DMS114 treated with DMSO at 0.1 percent for 48 hours (cell line): Measurements from ENCODE around the gene RPA1.

Experiments
- DNase-seq: peaks from one replicate; lab custom pipeline; 2025; ENCODE audit not compliant: unreplicated experiment; lab: John Stamatoyannopoulos, UW

The RPA1 gene

DNA sequence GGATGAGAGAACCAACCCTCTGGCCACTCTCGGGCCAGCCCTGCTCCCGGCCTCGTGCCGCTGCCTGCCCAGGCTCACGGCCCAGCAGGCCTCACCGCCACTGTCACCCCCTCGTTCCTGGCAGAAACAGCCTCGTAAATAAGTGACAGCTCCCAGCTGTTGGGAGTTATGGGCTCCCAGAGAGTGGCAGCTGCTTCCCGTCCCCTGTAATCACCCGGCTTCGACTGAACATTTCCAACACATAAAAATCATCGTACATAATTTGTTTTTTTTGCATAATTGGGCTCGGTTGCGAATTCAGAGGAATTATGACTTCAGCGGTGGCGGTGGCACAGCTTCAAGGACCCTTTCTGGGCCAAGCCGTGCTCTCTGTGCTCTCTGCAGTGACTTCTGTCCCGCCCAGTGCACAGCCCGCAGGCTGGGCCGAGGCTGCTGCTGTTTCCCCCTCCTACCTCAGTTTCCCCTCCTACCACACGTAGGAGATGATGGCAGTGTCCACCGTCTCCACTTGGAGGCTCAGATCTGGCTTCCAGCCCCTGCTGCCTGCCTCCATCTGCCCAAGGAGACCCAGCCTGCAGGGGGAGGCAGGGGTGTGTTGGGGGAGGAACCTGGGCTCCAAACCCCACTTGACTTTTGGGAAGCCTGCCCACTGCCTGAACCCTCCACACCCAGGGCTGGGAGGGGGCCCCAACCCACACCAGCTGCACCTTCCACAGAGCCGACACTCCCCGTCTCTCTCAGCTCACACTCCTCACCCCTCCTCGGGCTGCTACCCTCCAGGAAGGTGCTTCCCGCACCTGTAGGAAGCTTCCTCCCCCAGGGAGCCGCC, 110.4 kb downstream of the RPA1 start:
- no peak for DNase-seq

DNA sequence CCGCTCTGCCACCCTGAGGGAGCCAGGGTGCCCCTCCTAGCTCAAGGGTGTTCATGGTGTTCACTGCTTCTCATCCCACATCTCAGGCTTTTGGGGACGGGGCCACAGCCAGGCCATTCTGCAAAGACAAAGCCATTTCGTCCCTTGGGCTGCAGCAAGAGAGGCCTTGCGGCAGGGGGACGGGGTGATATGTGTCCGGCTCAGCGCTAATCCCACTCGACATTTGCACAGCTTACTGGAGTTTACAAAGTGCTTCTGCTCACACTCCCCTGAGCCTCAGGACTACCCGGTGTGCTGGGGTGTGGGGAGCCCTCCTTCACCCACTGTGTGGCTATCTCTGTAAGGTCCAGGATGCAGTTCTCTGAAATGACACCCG, 111.0 kb downstream of the RPA1 start:
- DNase-seq, result no peak

DNA sequence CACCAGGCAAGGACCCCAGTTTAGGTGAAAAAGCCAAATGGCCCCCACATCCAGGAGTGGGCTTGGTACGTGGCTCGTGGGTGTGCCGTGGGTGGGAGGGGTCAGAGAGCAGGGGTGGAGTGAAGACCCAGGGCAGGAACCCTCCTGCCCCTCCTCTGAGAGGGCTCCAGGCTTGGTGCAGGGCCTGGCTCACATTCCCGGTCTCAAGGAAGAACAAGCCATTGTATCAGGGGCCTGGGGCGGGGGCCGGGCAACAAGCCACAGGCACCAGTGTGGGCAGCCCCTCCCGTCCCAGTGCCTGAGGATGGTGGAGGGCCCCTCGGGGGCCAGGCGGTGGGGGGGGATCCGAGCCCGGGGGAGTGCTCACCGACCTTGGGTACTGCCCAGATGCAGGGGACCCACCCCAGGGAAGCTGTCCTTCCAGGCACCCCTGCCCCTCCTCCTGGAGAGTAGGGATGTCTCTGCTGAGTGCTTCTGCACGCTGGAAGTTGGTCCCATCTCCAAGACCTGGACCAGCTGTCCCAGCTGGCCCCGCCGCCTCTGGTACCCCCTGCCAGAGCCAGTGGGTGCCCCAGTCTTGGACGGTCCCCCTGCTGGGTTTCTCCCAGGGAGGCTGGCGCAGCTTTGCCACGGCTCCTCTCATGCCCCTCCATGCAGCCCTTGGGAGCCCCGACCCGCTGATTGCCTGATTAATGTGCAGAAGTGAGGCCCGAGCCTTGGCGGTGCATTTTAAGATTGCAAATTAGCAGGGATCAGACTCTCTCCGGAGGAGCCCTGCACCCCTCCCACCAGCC, 111.7 kb downstream of the RPA1 start:
- no peak for DNase-seq

GRCh38 chr17:1942066-1942365, 112.2 kb downstream of the RPA1 start:
- no peak for DNase-seq

DNA sequence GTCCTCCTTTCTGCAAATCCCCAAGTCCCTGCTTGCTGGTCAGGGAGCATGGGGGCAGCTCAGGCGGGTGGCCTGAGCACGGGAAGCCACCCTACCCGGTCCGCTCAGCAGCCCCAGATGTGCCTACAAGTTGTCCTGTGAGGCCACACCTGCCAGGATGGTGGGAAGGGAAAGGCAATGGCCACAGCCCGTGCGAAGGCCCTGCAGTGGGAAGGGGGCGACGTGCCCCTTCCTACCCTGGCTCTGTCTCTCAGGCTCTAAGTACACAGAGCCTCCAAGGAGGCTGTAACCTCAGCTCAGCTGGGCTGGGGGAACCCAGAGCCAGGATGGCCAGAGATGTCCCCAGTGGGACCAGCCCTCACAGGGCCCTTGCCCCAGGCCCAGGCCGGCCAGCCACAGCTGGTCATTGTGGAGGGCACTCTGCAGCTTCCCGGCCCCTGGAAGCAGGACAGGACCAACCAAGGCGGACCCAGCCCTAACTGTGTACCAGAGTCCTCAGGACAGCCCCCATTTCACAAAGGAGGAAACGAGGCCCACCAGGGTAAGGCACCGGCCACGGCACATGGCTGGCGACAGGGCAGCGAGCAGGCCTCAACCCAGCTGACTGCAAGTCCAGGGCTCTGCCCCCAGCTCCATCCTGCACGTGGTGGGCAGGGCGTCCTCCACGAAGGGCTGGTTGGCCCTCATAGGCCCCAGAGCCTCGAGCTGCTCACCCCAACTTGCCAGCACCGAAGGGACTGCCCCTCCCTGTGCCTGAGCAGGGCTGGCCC, 113.0 kb downstream of the RPA1 start:
- DNase-seq, result no peak

GRCh38 chr17:1943436-1943831, 113.6 kb downstream of the RPA1 start:
- no peak for DNase-seq

GRCh38 chr17:1945621-1946020, 115.8 kb downstream of the RPA1 start:
- no peak for DNase-seq

- no peak for DNase-seq
Observed at GRCh38 chr17:1946021-1946932, 116.5 kb downstream of the RPA1 start.

DNA sequence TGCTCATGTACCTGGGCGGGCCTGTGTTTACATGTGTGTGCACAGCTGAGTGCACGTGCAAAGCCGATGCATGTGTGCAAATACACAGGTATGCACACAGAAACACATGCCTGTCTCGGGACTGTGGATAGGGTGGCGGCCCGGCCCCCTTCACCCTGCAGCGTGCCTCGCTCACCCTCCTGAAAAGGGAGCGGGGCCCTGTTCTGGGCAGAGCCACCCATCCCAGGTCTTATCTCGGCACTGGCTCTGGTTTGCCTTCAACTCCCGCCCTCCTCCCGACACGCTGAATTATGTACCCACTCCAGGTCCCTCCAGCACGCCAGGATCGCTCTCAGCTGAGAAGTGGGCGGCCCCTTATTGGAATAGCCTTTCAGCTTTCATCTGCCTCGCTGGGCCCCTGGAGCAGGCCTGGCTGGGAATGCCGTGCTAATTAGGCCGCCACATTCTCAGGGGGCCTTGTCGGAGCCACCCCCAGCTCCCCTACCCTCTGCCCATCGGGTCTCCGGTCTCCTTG, 117.5 kb downstream of the RPA1 start:
- no peak for DNase-seq

- no peak for DNase-seq
Observed at GRCh38 chr17:1947743-1948516, 118.1 kb downstream of the RPA1 start.

DNA sequence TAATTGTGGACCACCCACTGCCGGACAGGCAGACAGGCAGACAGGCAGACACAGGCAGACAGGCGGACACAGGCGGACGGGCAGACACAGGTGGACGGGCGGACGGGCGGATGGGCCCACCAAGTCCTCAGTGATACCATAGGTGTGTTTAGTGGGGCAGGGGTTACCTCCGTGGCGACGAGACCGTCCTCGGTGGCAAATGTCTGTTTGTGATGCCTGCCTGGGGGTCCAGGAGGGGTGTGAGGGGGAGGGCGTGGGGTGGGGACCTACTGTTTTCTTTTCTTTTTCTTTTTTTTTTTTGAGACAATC, 118.7 kb downstream of the RPA1 start:
- DNase-seq, result no peak
